ENCODE data around the gene GLT6D1.

The GLT6D1 gene

GRCh38 chr9:135582966-135583687 is 56.2 kb downstream of the GLT6D1 start:
- DNase-seq = no peak

DNA sequence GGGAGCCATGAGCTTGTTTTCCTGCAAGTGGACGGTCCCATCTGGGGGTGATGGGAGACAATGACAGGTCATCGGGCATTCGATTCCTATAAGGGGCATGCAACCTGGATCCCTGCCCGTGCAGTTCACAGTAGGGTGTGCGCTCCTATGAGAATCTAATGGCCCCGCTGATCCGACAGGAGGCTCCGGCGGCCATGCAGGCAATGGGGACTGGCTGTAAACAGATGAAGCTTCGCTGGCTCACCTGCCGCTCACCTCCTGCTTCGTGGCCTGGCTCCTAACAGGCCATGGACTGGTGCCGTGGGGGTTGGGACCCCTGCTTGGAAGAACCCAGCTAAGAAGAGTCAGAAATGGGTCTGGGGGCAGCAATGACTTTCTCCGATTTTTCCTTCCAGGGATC is 56.8 kb downstream of the GLT6D1 start:
- no peak for DNase-seq

- DNase-seq = no peak
Observed at GRCh38 chr9:135581636-135582426, 57.5 kb downstream of the GLT6D1 start.

- DNase-seq = no peak
Observed at GRCh38 chr9:135580664-135581380, 58.5 kb downstream of the GLT6D1 start.

- DNase-seq = no peak
Observed at GRCh38 chr9:135579889-135580660, 59.3 kb downstream of the GLT6D1 start.

DNA sequence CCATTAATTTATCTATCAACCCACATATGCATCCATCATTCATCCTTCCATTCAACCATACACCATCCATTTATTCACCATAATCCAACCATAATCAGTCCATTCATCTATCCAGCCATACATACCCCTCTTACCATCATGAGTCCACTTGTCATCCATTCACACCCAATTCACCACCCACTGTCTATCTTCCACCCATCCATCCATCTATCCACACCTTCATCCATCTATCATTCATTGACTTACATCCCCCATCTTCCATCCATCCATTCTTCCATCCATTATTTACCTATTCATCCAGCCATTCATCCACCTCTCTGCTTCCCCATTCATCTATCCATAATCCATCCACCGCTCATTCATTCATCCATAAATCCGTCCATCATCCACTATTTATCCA is 60.0 kb downstream of the GLT6D1 start:
- no peak for DNase-seq

- DNase-seq = no peak
Observed at GRCh38 chr9:135577256-135577655, 62.1 kb downstream of the GLT6D1 start.

DNA sequence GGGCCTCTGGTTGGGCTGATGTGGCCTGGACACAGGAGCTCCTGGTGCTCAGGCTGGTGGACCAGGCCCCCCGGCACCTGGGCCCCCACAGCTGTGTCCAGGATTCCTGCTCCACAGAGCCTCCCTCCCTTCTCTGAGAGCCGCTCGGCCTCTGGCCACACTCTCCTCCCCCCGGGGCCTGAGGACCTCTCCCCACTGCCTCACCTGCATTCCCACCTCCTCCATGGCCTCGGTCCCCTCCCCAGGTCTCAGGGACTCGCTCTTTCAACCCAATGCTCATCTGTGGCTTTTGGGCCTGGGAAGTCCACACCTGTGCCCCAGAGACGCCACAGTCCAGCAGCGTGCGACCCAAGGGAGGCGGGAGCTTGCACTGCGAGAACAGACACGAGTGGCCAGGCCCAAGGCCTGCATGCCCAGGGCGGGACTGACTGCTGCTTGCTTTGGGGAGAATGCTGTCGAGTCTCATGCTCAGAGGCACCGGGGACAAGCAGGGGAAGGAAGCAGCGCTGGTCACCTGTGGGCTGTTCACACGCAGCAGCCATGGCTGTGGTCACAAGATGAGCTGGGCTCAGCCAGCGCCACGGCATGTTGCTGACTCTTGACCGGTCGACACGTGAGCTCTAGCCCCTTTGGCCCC is 63.2 kb downstream of the GLT6D1 start:
- no peak for DNase-seq

DNA sequence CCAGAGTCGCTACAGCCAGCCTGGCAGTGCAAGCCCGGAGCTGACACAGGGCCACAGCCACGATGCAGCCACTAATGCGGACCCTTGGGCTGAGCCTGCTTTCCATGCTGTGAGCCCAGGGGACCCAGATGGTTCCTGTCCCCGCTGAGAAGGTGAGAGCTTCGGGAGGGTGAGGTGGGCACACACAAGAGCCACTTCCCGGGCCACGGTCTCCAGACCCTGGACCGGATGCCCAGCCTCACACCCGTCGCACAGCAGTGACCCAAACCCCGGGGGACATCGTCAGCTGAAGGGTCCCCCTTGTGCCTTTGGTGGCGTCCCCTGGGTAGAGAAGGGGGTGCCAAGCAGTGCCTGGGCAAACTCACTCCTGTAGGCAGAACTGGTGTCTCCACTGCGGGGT is 64.4 kb downstream of the GLT6D1 start:
- DNase-seq = no peak

DNA sequence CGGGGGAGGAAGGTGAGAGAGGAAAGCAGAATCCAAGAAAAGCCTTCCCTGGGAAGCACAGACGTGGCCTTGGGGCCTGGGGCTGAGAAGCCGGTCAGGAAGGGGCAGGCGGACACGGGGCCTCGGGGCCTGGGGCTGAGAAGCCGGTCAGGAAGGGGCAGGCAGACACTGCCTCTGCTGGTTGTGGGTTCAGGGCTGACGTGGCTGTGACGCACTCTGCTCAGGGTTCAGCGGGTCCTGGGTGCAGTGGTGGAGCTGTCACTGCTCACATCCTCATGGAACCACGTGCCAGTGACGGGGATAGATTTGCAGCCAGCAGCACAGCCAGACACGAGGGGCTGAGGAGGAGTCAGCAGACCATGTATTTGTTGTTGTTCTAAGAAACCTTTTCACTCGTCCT is 65.0 kb downstream of the GLT6D1 start:
- DNase-seq = no peak
